ENCODE results near the gene RYR3.

The RYR3 gene

GRCh38 chr15:33322091-33322490 is 11.3 kb downstream of the RYR3 start:
- no peak for DNase-seq

- DNase-seq = no peak
Measured at GRCh38 chr15:33324609-33325008, 13.8 kb downstream of the RYR3 start.

GRCh38 chr15:33326908-33327307 is 16.1 kb downstream of the RYR3 start:
- DNase-seq = no peak

GRCh38 chr15:33328106-33328505 is 17.3 kb downstream of the RYR3 start:
- DNase-seq = no peak

GRCh38 chr15:33329457-33329856 is 18.7 kb downstream of the RYR3 start:
- DNase-seq = no peak

- DNase-seq = no peak
Measured at GRCh38 chr15:33330931-33331330, 20.2 kb downstream of the RYR3 start.

- DNase-seq = no peak
Measured at GRCh38 chr15:33341953-33342352, 31.2 kb downstream of the RYR3 start.

GRCh38 chr15:33343275-33343674 is 32.5 kb downstream of the RYR3 start:
- DNase-seq = no peak

GRCh38 chr15:33344111-33344510 is 33.3 kb downstream of the RYR3 start:
- DNase-seq = no peak

- DNase-seq = no peak
Measured at GRCh38 chr15:33344530-33344929, 33.8 kb downstream of the RYR3 start.

- DNase-seq = no peak
Measured at GRCh38 chr15:33354411-33354810, 43.6 kb downstream of the RYR3 start.

- no peak for DNase-seq
Measured at GRCh38 chr15:33357845-33358244, 47.1 kb downstream of the RYR3 start.

- no peak for DNase-seq
Measured at GRCh38 chr15:33358306-33358705, 47.5 kb downstream of the RYR3 start.

GRCh38 chr15:33360886-33361285 is 50.1 kb downstream of the RYR3 start:
- DNase-seq = no peak

- DNase-seq = no peak
Measured at GRCh38 chr15:33369941-33370622, 59.3 kb downstream of the RYR3 start.

- no peak for DNase-seq
Measured at GRCh38 chr15:33370623-33371020, 59.9 kb downstream of the RYR3 start.

- DNase-seq = no peak
Measured at GRCh38 chr15:33371159-33371558, 60.4 kb downstream of the RYR3 start.

GRCh38 chr15:33374226-33374914 is 63.6 kb downstream of the RYR3 start:
- no peak for DNase-seq

- DNase-seq = no peak
Measured at GRCh38 chr15:33375236-33375635, 64.5 kb downstream of the RYR3 start.

GRCh38 chr15:33377204-33377603 is 66.4 kb downstream of the RYR3 start:
- no peak for DNase-seq

- no peak for DNase-seq
Measured at GRCh38 chr15:33378866-33379480, 68.2 kb downstream of the RYR3 start.

GRCh38 chr15:33380406-33380805 is 69.6 kb downstream of the RYR3 start:
- no peak for DNase-seq

- no peak for DNase-seq
Measured at GRCh38 chr15:33382491-33382890, 71.7 kb downstream of the RYR3 start.

- no peak for DNase-seq
Measured at GRCh38 chr15:33384307-33384706, 73.5 kb downstream of the RYR3 start.

Measured in NCI-H1048 (cell line).